Mesenchymal stem cell (in vitro differentiated cells and primary cell): ENCODE data around the gene ABAT.

ENCODE experiments used
- DNase-seq: peaks from one replicate; pipeline ENCODE4 v3.0.0-alpha.2; 2013
- H2AFZ ChIP-seq: one replicate; pipeline ENCODE4 v1.6.1; 2013; ENCODE audit warnings: low read depth, mild to moderate bottlenecking, control low read depth, inconsistent platforms, low read length, moderate library complexity
- H2AK5ac ChIP-seq: 2 replicates; pipeline ENCODE4 v1.6.1; 2013; ENCODE audit warnings: low read length, moderate library complexity, mild to moderate bottlenecking, inconsistent platforms; ENCODE audit not compliant: severe bottlenecking
- H2BK120ac ChIP-seq: one replicate; pipeline ENCODE4 v1.6.1; 2013; ENCODE audit warnings: low read depth, mild to moderate bottlenecking, inconsistent platforms, low read length, moderate library complexity
- H2BK12ac ChIP-seq, 2 experiments: one replicate each; pipeline ENCODE4 v1.6.1; 2013; ENCODE audit warnings: inconsistent platforms in 2 of 2, low read length in 2 of 2, mild to moderate bottlenecking in 2 of 2, moderate library complexity in 2 of 2, control low read depth in 1 of 2
- H2BK15ac ChIP-seq: one replicate; pipeline ENCODE4 v1.6.1; 2013; ENCODE audit warnings: mild to moderate bottlenecking, low read depth, inconsistent platforms; ENCODE audit not compliant: poor library complexity, severe bottlenecking
- H2BK5ac ChIP-seq: 2 replicates; pipeline ENCODE4 v1.6.1; 2013; ENCODE audit warnings: low read depth, mild to moderate bottlenecking, low read length, control low read depth, inconsistent platforms; ENCODE audit not compliant: poor library complexity, severe bottlenecking
- H3K14ac ChIP-seq, 2 experiments: one replicate each; pipeline ENCODE4 v1.6.1; 2013; ENCODE audit warnings: inconsistent platforms in 2 of 2, low read length in 2 of 2, control low read depth in 1 of 2, mild to moderate bottlenecking in 1 of 2, moderate library complexity in 1 of 2
- H3K18ac ChIP-seq, 2 experiments: one replicate each; pipeline ENCODE4 v1.6.1; 2013; ENCODE audit warnings: inconsistent platforms in 2 of 2, low read length in 2 of 2, control low read depth in 1 of 2, low read depth in 1 of 2, mild to moderate bottlenecking in 1 of 2
- H3K23ac ChIP-seq, 2 experiments: one replicate each; pipeline ENCODE4 v1.6.1; 2013; ENCODE audit warnings: inconsistent platforms in 2 of 2, low read length in 2 of 2, mild to moderate bottlenecking in 2 of 2, moderate library complexity in 2 of 2, control low read depth in 1 of 2
- H3K27ac ChIP-seq: 2 replicates; pipeline ENCODE4 v1.5.1; 2013; ENCODE audit warnings: mild to moderate bottlenecking, moderate library complexity, low read length, control low read depth, inconsistent platforms; ENCODE audit not compliant: poor library complexity, severe bottlenecking
- H3K27me3 ChIP-seq, 2 experiments: 2 replicates each; pipeline versions ENCODE4 v1.6.1 to v1.7.0; 2013; ENCODE audit warnings: low read length in 2 of 2, mild to moderate bottlenecking in 2 of 2, moderate library complexity in 2 of 2, control low read depth in 1 of 2, inconsistent platforms in 1 of 2; ENCODE audit not compliant: control insufficient read depth in 1 of 2, insufficient read depth in 1 of 2
- H3K36me3 ChIP-seq, 2 experiments: 2 replicates each; pipeline versions ENCODE4 v1.6.1 to v1.7.0; 2013; ENCODE audit warnings: low read length in 2 of 2, control low read depth in 1 of 2, inconsistent platforms in 1 of 2, low read depth in 1 of 2, mild to moderate bottlenecking in 1 of 2; ENCODE audit not compliant: insufficient read depth in 2 of 2, control insufficient read depth in 1 of 2
- H3K4ac ChIP-seq, 2 experiments: one replicate each; pipeline ENCODE4 v1.6.1; 2013; ENCODE audit warnings: inconsistent platforms in 2 of 2, low read length in 2 of 2, mild to moderate bottlenecking in 2 of 2, moderate library complexity in 2 of 2, control low read depth in 1 of 2, low read depth in 1 of 2
- H3K4me1 ChIP-seq: 2 replicates; pipeline ENCODE4 v1.6.1; 2013; ENCODE audit warnings: low read depth, low read length, control low read depth; ENCODE audit not compliant: control insufficient read depth, insufficient read depth
- H3K4me2 ChIP-seq: 2 replicates; pipeline ENCODE4 v1.6.1; 2013; ENCODE audit warnings: low read length, mild to moderate bottlenecking, inconsistent platforms; ENCODE audit not compliant: poor library complexity, severe bottlenecking
- H3K4me3 ChIP-seq, 2 experiments: 2 replicates each; pipeline versions ENCODE4 v1.5.1 to v1.7.0; 2013; ENCODE audit warnings: low read length in 2 of 2, mild to moderate bottlenecking in 2 of 2, control low read depth in 1 of 2, low read depth in 1 of 2; ENCODE audit not compliant: insufficient read depth in 1 of 2
- H3K79me1 ChIP-seq: replicated peaks from 2 replicates; pipeline ENCODE4 v1.6.1; 2013; ENCODE audit warnings: mild to moderate bottlenecking, control low read depth, low read length, inconsistent platforms; ENCODE audit not compliant: poor library complexity, severe bottlenecking
- H3K9ac ChIP-seq: 2 replicates; pipeline ENCODE4 v1.7.0; 2013; ENCODE audit warnings: mild to moderate bottlenecking, low read length, moderate library complexity
- H3K9me3 ChIP-seq: 2 replicates; pipeline ENCODE4 v1.7.0; 2013; ENCODE audit warnings: mild to moderate bottlenecking, low read length; ENCODE audit not compliant: control insufficient read depth
- H4K8ac ChIP-seq: one replicate; pipeline ENCODE4 v1.6.1; 2013; ENCODE audit warnings: inconsistent platforms, mild to moderate bottlenecking, low read length, moderate library complexity
- H4K91ac ChIP-seq: one replicate; pipeline ENCODE4 v1.6.1; 2013; ENCODE audit warnings: mild to moderate bottlenecking, low read length, inconsistent platforms
- WGBS: methylation state at CpG from one replicate; pipeline ENCODE4 v1.1.7; 2013; ENCODE audit warnings: mixed read lengths; 5-methylcytosine and 5-hydroxymethylcytosine counted together

ABAT gene

DNA sequence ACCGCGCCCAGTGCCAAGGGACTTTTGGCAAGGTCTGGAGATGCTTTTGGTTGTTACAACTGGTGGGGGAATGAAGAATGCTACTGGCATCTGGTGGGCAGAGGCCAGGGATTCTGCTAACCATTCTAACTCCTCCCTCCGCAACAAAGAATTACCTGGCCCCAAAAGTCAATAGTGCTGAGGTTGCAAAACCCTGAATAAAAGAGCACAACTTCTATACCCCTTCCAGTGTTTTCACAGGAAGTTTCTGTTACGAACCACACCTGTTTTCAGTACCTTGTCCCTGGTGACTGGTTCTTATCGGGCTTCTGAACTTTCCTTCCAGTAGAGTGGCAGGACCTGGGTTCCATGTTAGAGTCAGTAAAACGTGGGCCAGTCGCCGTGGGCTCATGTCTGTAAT lies 17.3 kb downstream of the ABAT start:
- Histone ChIP-seq H3K4me1 (no peaks in the 10 kb centered on the region), H3K36me3 (no peaks in the 10 kb centered on the region), H3K27ac (no peak overlapping the region), H3K18ac (no peak overlapping the region), H2BK12ac (no peak overlapping the region), H3K9me3 (peaks cover 19% of the 10 kb centered on the region), H2BK5ac (no peak overlapping the region), H4K8ac (no peak overlapping the region), H2BK120ac (no peak overlapping the region), H3K79me1 (no peaks in the 10 kb centered on the region), H3K4ac (no peak overlapping the region), H3K4me2 (no peak overlapping the region), H2BK15ac (no peak overlapping the region), H2AFZ (no peak overlapping the region), H3K14ac (no peak overlapping the region), H3K23ac (no peak overlapping the region), H3K9ac (no peak overlapping the region), H2AK5ac (no peak overlapping the region), H3K4me3 (no peak overlapping the region), H3K27me3 (peaks cover 0 to 2% of the 10 kb centered on the region in 2 experiments), H4K91ac (no peak overlapping the region)
- 70% methylated on average over 8 of the region's 8 CpGs for WGBS
- DNase-seq, result no peak

DNA sequence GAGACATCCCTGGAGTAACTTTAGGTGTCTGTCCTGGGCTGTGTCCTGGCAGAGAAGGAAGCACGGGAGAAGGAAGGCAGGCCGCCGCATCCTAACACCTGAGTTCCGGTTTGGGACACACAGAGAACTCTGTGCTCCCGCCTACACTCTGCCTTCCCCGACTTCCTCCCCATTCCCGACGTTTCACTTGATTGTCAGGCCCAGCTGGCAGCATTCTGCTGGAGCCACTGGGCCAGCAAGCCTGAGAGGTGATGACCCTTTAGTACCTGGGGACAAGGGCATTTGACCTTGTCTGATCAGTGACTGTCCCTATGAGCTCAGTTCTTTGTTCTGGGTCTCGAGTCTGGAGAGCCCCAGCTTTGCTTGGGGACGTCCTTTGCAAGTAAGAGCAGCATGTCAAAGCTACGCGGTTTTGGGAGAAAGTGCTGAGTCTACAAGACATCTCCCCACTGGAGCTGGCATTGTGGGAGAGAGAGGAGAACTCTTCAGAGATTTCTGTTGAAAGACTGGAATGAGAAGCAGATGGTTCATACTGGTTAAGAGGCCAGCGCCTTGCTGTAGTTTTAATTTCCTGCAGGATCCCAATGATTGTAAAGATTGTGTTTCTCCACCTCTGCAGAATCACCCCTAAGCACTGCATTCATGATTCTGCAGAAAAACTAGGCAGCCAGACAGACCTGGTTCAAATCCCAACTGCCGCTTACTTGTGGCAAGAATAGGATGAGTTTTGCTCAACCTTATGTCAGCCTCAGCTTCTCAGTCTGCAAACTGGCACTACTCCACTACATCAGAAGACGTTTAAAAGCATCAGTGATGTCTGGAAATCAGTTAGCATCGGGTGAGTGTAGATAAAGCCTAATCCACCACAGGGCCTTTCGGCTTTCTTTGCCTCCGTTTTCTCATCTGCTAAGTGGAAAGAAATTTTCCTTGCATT lies 20.6 kb downstream of the ABAT start:
- no peak overlapping the region for H3K4me2 ChIP-seq
- H3K36me3 ChIP-seq, result no peaks in the 10 kb centered on the region
- 80% methylated on average over 18 of the region's 18 CpGs for WGBS
- no peak overlapping the region for H2AFZ ChIP-seq
- no peak overlapping the region for H2BK120ac ChIP-seq
- H3K23ac ChIP-seq, result no peak overlapping the region
- no peak overlapping the region for H2BK5ac ChIP-seq
- H3K9me3 ChIP-seq, result peaks cover 9% of the 10 kb centered on the region
- H4K91ac ChIP-seq, result no peak overlapping the region
- no peaks in the 10 kb centered on the region for H3K79me1 ChIP-seq
- no peak overlapping the region for H4K8ac ChIP-seq
- no peak overlapping the region for H2AK5ac ChIP-seq
- H3K27me3 ChIP-seq, result no peaks in the 10 kb centered on the region
- H3K18ac ChIP-seq, result no peak overlapping the region
- no peak overlapping the region for H2BK15ac ChIP-seq
- H3K27ac ChIP-seq, result no peak overlapping the region
- H3K14ac ChIP-seq, result no peak overlapping the region
- H3K4me1 ChIP-seq, result no peaks in the 10 kb centered on the region
- H2BK12ac ChIP-seq, result no peak overlapping the region
- no peak overlapping the region for H3K4me3 ChIP-seq
- no peak for DNase-seq
- H3K4ac ChIP-seq, result no peak overlapping the region
- H3K9ac ChIP-seq, result no peak overlapping the region

- Histone ChIP-seq H2AK5ac (no peak overlapping the region), H3K4me1 (no peaks in the 10 kb centered on the region), H3K79me1 (no peaks in the 10 kb centered on the region), H4K8ac (no peak overlapping the region), H3K36me3 (no peaks in the 10 kb centered on the region), H2BK15ac (no peak overlapping the region), H3K18ac (no peak overlapping the region), H3K9me3 (no peaks in the 10 kb centered on the region), H2BK5ac (no peak overlapping the region), H3K14ac (no peak overlapping the region), H3K4me3 (no peak overlapping the region), H3K9ac (no peak overlapping the region), H2AFZ (no peak overlapping the region), H3K27me3 (no peaks in the 10 kb centered on the region), H3K23ac (no peak overlapping the region), H2BK120ac (no peak overlapping the region), H3K4ac (no peak overlapping the region), H3K4me2 (no peak overlapping the region), H3K27ac (no peak overlapping the region), H2BK12ac (no peak overlapping the region), H4K91ac (no peak overlapping the region)
- WGBS, result 88% methylated on average over 12 of the region's 12 CpGs
- DNase-seq, result no peak
Measured at GRCh38 chr16:8696880-8697279, 22.5 kb downstream of the ABAT start.

DNA sequence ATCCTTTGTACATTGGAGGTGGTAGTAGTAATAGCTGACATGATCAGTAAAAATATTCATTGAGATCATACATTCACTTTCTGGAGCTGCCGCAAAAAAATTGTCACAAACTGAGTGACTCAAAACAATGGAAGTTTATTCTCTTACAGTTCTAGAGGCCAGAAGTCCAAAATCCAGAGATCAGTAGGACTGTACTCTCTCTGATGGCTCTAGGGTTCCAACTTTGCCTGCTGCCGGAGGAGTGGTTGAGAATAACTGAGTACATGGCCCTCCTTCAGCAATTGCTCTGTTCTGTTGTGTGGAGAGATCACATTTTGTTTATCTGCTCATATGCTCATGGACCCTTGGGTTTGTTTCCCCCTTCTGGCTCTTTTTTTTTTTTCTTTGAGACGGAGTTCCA lies 23.5 kb downstream of the ABAT start:
- H3K9ac ChIP-seq, result no peak overlapping the region
- no peak overlapping the region for H2BK120ac ChIP-seq
- H3K4me2 ChIP-seq, result no peak overlapping the region
- H3K36me3 ChIP-seq, result no peaks in the 10 kb centered on the region
- H3K23ac ChIP-seq, result no peak overlapping the region
- no peak overlapping the region for H3K4ac ChIP-seq
- H3K9me3 ChIP-seq, result no peaks in the 10 kb centered on the region
- H3K4me3 ChIP-seq, result no peak overlapping the region
- no peaks in the 10 kb centered on the region for H3K4me1 ChIP-seq
- H3K79me1 ChIP-seq, result no peaks in the 10 kb centered on the region
- no peak overlapping the region for H4K8ac ChIP-seq
- no peak overlapping the region for H2BK12ac ChIP-seq
- no peak for DNase-seq
- no peak overlapping the region for H3K14ac ChIP-seq
- H2AFZ ChIP-seq, result no peak overlapping the region
- H3K18ac ChIP-seq, result no peak overlapping the region
- no peak overlapping the region for H2BK15ac ChIP-seq
- no peak overlapping the region for H2BK5ac ChIP-seq
- H2AK5ac ChIP-seq, result no peak overlapping the region
- H3K27me3 ChIP-seq, result no peaks in the 10 kb centered on the region
- no peak overlapping the region for H3K27ac ChIP-seq
- H4K91ac ChIP-seq, result no peak overlapping the region
- 63% methylated on average over 3 of the region's 3 CpGs for WGBS
